Tibial nerve (tissue), 4 donors: Measurements from ENCODE around the gene SH3GLB1. TPM values are rescaled to one million over a fixed set of nuclear protein-coding genes. Genes with fewer than 3 reads are reported as not detected.
A peak's percentile ranks its signal among the peaks of the same experiment; 100 is the strongest.

Source experiments
- DNase-seq, 2 donors: peaks; one replicate each; pipeline ENCODE4 v3.0.0-alpha.2; 2019; ENCODE audit warnings: low spot score in 2 of 2
- H3K27ac ChIP-seq, 4 donors: fragments of 200-600 bp; sonication (generic) in 3 of 4; one replicate each; pipeline ENCODE4 v1.5.1; 2017 to 2019; ENCODE audit warnings: mild to moderate bottlenecking in 1 of 4
- H3K27me3 ChIP-seq, 2 donors: fragments of 200-600 bp; sonication (generic) in 1 of 2; one replicate each; pipeline versions ENCODE4 v1.5.1 to v1.6.0; 2017 to 2019
- H3K36me3 ChIP-seq, 3 donors: fragments of 200-600 bp; sonication (generic); one replicate each; pipeline ENCODE4 v1.5.1; 2018 to 2019
- H3K4me1 ChIP-seq, 4 donors: fragments of 200-600 bp; sonication (generic) in 3 of 4; one replicate each; pipeline ENCODE4 v1.5.1; 2017 to 2019
- H3K4me3 ChIP-seq, 4 donors: fragments of 200-600 bp; sonication (generic) in 3 of 4; one replicate each; pipeline ENCODE4 v1.5.1; 2017 to 2019; ENCODE audit warnings: mild to moderate bottlenecking in 1 of 4, moderate library complexity in 1 of 4
- H3K9me3 ChIP-seq, 4 donors: fragments of 200-600 bp; sonication (generic) in 3 of 4; one replicate each; pipeline ENCODE4 v1.5.1; 2017 to 2019
- EP300 ChIP-seq, 2 donors: sonication (generic); formaldehyde crosslinking; IDR thresholded peaks; one replicate each; pipeline ENCODE4 v1.6.1; 2017; ENCODE audit warnings: antibody characterized with exemption in 2 of 2, mild to moderate bottlenecking in 1 of 2
- POLR2A ChIP-seq, 2 donors: fragments of 450-650 bp; IDR thresholded peaks; one replicate each; pipeline ENCODE4 v1.6.1; 2017; ENCODE audit warnings: antibody characterized with exemption in 2 of 2, mild to moderate bottlenecking in 2 of 2, moderate library complexity in 2 of 2
- WGBS, 2 donors: methylation state at CpG; one replicate each; pipeline ENCODE4 v1.1.5; 2018; 5-methylcytosine and 5-hydroxymethylcytosine counted together
- total RNA-seq, 4 donors: library from RNA; depleted of rRNA; stranded (reverse); fragments of >200 nt; gene quantifications; one replicate each; pipeline ENCODE4 v1.1.0, GENCODE V29; 2016
- TF ChIP-seq, protein P1 (sequence below), 5 experiments: fragments of 200-600 bp in 3 of 5; fragments of 450-650 bp in 2 of 5; sonication (generic) in 3 of 5; IDR thresholded peaks; one replicate each; pipeline ENCODE4 v1.5.1; 2016 to 2019; ENCODE audit warnings: antibody characterized with exemption in 5 of 5, mild to moderate bottlenecking in 3 of 5, moderate library complexity in 2 of 5

The SH3GLB1 gene
- total RNA-seq, 4 donors from 2014 or later, result 37.7 to 46.1 (median 40.1) TPM

DNA sequence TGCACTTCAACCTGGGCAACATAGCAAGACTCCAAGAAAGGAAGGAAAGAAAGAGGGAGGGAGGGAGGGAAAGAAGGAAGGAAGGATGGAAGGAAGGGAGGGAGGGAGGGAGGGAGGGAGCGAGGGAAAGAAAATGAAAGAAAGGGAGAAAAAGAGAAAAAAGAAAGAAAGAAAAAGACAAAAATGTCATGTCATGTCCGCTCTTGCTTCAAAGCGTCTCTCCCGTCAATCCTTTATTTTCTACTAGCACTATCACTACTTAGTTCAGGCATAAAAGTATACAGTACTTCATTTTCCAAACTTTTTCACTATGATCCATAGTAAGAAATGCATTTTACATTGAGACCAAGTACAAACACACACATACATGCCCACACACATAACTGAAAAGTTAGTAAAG lies 64.7 kb downstream of the SH3GLB1 start:
- Histone ChIP-seq H3K36me3 (no peaks in the 10 kb centered on the region), H3K9me3 (peaks cover 0 to 8% (median 0%) of the 10 kb centered on the region in 4 donors), H3K4me3 (no peak overlapping the region), H3K27me3 (no peaks in the 10 kb centered on the region), H3K4me1 (peaks cover 0 to 6% (median 0%) of the 10 kb centered on the region in 4 donors), H3K27ac (no peak overlapping the region)
- 94 to 97% methylated on average over 4 of the region's 4 CpGs for WGBS, 2 donors
- DNase-seq, result no peak
- TF ChIP-seq, protein P1, sequence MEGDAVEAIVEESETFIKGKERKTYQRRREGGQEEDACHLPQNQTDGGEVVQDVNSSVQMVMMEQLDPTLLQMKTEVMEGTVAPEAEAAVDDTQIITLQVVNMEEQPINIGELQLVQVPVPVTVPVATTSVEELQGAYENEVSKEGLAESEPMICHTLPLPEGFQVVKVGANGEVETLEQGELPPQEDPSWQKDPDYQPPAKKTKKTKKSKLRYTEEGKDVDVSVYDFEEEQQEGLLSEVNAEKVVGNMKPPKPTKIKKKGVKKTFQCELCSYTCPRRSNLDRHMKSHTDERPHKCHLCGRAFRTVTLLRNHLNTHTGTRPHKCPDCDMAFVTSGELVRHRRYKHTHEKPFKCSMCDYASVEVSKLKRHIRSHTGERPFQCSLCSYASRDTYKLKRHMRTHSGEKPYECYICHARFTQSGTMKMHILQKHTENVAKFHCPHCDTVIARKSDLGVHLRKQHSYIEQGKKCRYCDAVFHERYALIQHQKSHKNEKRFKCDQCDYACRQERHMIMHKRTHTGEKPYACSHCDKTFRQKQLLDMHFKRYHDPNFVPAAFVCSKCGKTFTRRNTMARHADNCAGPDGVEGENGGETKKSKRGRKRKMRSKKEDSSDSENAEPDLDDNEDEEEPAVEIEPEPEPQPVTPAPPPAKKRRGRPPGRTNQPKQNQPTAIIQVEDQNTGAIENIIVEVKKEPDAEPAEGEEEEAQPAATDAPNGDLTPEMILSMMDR (IDR thresholded peaks at IDR 0.05), result no peak
- TF ChIP-seq EP300 (IDR thresholded peaks at IDR 0.05) (no peak), POLR2A (IDR thresholded peaks at IDR 0.05) (no peak)

DNA sequence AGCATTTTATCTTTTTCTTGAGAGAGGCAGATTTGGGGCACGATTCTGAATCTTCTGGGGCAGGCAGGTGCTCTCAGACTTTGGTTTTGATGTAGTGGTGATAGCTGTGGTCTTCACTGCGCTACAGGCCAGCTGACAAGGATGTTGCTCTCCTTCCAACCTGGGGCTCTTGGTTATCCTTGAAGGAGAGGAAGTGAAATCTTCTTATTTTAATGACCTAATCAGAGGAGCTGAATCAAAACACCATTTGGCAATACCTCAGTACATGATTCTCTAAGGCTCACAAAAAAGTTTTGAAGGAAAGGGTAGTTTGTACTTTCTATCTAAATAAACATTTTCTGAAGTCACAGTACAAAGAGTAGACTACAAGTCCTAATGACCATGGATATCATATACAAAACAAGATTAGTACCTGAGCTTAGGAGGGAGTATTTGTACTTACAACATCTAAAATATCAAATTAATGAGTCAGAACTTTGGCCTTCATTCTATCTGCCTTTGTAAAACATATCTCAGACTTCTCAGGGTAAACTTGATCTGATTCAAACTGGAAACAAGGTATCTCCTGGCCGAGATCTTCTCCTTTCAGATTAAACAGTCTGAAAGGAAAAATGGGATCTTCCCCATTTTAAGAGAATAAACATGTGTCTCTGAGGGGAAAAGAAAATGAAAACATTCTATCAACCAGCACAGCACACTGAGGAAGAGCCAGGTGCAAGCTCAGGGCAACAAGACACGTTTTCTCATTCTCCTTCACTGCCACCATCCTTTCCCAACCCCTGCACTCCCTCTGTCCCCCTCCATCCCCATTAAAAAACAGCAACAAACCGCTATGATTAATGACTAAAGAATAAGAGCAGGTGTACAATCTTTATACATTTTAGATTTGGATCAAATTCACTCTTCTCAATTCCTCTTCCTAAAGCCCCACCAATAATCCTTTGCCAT lies 69.2 kb downstream of the SH3GLB1 start:
- no peaks in the 10 kb centered on the region for H3K27me3 ChIP-seq
- peak overlapping the region in 2 of 4 donors; percentile 30 to 43 for H3K27ac ChIP-seq
- 71 to 72% methylated on average over 5 of the region's 5 CpGs for WGBS, 2 donors
- no peaks in the 10 kb centered on the region for H3K9me3 ChIP-seq
- no peak for DNase-seq
- no peak overlapping the region for H3K4me3 ChIP-seq
- TF ChIP-seq POLR2A (IDR thresholded peaks at IDR 0.05), result no peak
- no peak for TF ChIP-seq EP300 (IDR thresholded peaks at IDR 0.05)
- TF ChIP-seq, protein P1 (IDR thresholded peaks at IDR 0.05), result no peak
- peaks cover 0 to 21% (median 2%) of the 10 kb centered on the region in 4 donors for H3K4me1 ChIP-seq
- no peaks in the 10 kb centered on the region for H3K36me3 ChIP-seq

DNA sequence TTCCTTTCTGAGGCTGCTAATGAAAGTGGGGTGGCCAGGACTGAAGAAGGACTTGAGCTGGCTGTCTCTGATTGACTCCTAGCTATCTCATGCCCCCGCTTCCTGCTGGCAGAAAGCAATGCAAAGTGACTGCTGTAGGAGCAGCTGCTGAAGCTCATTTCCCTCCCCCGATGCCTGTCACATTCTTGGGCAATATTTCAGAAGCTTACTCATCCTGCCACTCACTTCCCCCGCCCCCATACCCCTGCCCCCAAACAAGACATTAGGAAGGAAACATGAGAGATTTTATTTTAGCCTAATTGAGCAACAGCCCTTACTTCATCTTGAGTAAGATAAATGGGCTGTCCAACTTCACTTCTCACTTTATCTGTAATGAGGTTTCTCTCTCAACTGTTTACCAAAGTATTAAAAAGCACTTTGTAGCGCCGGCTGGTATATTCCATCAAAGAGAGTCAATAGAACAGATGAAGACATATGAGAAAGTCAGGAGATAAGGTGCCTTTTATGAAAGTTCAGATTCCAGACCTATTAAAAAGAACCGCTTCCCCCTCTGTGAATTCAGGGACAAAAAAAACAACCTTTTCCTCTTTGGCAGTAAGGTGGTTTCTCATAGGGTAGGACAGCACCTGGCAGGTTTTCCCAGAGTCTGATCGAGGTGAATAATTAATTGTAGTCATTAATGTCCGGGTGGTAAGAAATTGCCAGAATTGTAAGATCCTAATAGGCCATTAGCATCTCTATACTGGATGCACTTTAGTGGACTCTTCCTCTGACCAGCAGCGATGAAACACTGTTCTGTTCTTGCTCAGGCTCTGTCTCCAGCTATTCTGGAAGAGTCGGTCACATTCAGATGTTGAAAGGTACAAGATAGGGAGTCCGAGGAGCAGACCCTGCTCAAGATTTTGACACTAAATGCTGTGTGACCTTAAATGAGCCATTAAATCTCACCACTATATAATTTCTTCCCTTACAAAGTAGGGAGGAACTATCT lies 70.2 kb downstream of the SH3GLB1 start:
- Histone ChIP-seq H3K4me3 (no peak overlapping the region), H3K27me3 (no peaks in the 10 kb centered on the region), H3K4me1 (peaks cover 0 to 21% (median 2%) of the 10 kb centered on the region in 4 donors), H3K27ac (peak overlapping the region in 2 of 4 donors; percentile 30 to 55), H3K36me3 (no peaks in the 10 kb centered on the region), H3K9me3 (no peaks in the 10 kb centered on the region)
- TF ChIP-seq POLR2A (IDR thresholded peaks at IDR 0.05), result no peak
- TF ChIP-seq EP300 (IDR thresholded peaks at IDR 0.05), result peak in 1 of 2 donors; percentile 21
- DNase-seq, result peak; percentile 15 to 44
- WGBS, 2 donors, result 38 to 39% methylated on average over 11 of the region's 11 CpGs

DNA sequence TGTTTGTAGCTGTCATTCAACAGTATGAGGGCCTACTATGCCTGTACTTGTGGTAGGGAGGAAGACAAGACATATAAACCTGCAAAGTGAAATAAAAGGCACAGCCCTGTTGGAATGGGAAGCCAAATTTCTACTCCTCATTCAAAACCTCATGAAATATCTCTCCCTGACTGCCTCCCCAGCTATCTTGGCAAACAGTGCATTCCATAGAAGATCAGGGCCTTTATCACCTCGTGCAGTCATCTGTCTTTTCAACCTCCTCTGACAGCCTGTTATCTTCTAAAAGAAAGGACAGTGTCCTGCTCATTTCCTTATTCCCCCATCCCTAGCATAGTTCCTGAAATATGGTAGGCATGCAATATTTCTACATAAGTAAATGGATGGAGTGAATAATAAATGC lies 71.0 kb downstream of the SH3GLB1 start:
- H3K4me1 ChIP-seq, result peaks cover 0 to 21% (median 2%) of the 10 kb centered on the region in 4 donors
- H3K27ac ChIP-seq, result peak overlapping the region in 1 of 4 donors; percentile 30
- no peaks in the 10 kb centered on the region for H3K27me3 ChIP-seq
- H3K9me3 ChIP-seq, result no peaks in the 10 kb centered on the region
- TF ChIP-seq POLR2A (IDR thresholded peaks at IDR 0.05) (no peak), EP300 (IDR thresholded peaks at IDR 0.05) (no peak)
- TF ChIP-seq, protein P1 (IDR thresholded peaks at IDR 0.05), result no peak
- H3K36me3 ChIP-seq, result no peaks in the 10 kb centered on the region
- WGBS, 2 donors, result 30 to 35% methylated on average over 1 of the region's 1 CpG
- no peak overlapping the region for H3K4me3 ChIP-seq
- no peak for DNase-seq

DNA sequence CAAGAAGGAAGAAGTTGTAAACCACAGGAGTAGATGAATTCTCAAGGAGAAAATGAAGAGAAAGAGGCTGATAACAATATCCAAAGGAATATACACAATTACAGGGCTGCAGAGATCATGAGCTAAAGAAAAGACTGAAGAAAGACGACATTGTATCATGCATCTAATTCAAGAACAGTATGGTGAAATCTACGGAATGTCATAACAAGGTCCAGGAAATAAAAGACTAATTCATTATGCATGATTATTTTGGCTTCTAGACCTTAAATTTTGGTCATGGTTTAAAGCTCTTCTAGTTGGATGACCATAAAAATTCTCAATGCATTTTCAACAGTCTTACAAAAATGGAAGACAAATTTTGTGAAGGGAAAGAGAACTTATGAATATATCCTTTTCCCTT lies 71.7 kb downstream of the SH3GLB1 start:
- Histone ChIP-seq H3K4me1 (peaks cover 0 to 21% (median 2%) of the 10 kb centered on the region in 4 donors), H3K27ac (no peak overlapping the region), H3K9me3 (no peaks in the 10 kb centered on the region), H3K4me3 (no peak overlapping the region), H3K27me3 (no peaks in the 10 kb centered on the region), H3K36me3 (no peaks in the 10 kb centered on the region)
- no peak for DNase-seq
- 35 to 56% methylated on average over 2 of the region's 2 CpGs for WGBS, 2 donors
- TF ChIP-seq, protein P1 (IDR thresholded peaks at IDR 0.05), result no peak
- TF ChIP-seq POLR2A (IDR thresholded peaks at IDR 0.05) (no peak), EP300 (IDR thresholded peaks at IDR 0.05) (no peak)
